ENCODE results near the gene PTPN11.

DNA sequence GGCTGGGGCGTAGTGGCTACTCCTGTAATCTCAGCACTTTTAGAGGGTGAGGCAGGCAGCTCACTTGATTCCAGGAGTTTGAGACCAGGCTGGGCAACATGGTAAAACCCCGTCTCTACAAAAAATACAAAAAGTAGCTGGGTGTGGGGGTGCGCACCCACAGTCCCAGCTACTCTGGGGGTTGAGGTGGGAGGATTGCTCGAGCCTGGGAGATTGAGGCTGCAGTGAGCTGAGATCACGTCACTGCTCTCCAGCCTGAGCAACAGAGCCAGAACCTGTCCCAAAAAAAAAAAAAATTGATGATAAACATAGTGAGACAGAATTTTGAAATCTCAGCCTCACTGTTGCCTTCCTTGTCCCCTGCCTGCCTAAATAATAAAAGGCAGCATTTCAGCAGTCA, 40.0 kb downstream of the PTPN11 start:
- TF ChIP-seq POLR2A (IDR thresholded peaks at IDR 0.05; ENCODE audit: low read length) (no peak), GATA1 (IDR thresholded peaks at IDR 0.05; ENCODE audit: low read depth, low read length) (no peak)

All from erythroblast (primary cell).